AML-193 (cell line): ENCODE results near the gene SDHC.
A peak's percentile ranks its signal among the peaks of the same experiment; 100 is the strongest.
"Not testable (repeated sequence)": the region's sequence is repeated elsewhere in the genome, so short reads cannot be mapped to it uniquely, and the experiment has no call there.

Experiments used
- DNase-seq, 2 experiments: peaks; one replicate each; lab custom pipeline; 2025; lab: John Stamatoyannopoulos, UW

The SDHC gene

DNA sequence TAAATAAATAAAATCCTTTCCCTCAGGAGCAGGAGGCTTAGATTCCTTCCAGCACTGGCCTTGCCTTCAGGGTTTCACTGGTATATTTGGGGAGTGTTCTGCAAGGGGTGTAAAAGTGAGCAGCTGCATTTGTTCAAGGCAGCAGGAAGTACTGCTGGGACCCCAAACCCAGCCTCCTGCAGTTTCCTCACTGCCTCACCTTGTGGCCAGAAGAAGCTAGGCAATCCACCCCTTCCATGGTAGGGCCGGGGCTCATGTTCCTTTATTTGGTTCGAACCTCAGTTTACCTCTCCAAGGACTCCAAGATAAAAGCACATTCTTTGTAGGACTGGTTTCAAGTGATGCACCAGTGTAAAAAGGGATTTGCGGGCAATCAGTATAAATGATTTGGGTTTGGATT, 74.5 kb downstream of the SDHC start:
- DNase-seq = no peak

- not testable (repeated sequence) for DNase-seq
These were observed 75.0 kb downstream of the SDHC start for GRCh38 chr1:161389158-161389557.

- DNase-seq = peak; percentile 88 to 93
These were observed 75.7 kb downstream of the SDHC start for GRCh38 chr1:161389691-161390558.

- DNase-seq = no peak
These were observed 76.3 kb downstream of the SDHC start for GRCh38 chr1:161390559-161390858.

GRCh38 chr1:161391136-161391535, 77.0 kb downstream of the SDHC start:
- not testable (repeated sequence) for DNase-seq

DNA sequence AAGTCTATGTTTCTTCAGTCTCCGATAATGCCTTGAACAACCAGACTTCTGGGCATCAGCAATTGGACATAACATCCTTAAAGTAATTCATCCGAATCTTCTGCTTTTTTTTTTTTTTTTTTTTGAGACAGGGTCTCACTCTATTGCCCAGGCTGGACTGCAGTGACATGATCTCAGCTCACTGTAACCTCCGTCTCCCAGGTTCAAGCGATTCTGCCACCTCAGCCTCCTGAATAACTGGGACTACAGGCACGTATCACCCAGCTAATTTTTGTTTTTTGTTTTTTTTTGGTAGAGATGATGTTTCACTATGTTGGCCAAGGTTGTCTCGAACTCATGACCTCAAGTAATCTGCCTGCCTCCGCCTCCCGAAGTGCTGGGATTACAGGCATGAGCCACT, 77.4 kb downstream of the SDHC start:
- no peak for DNase-seq

GRCh38 chr1:161393151-161393550, 79.0 kb downstream of the SDHC start:
- DNase-seq = no peak

- DNase-seq = not testable (repeated sequence)
These were observed 82.9 kb downstream of the SDHC start for GRCh38 chr1:161397038-161397437.

DNA sequence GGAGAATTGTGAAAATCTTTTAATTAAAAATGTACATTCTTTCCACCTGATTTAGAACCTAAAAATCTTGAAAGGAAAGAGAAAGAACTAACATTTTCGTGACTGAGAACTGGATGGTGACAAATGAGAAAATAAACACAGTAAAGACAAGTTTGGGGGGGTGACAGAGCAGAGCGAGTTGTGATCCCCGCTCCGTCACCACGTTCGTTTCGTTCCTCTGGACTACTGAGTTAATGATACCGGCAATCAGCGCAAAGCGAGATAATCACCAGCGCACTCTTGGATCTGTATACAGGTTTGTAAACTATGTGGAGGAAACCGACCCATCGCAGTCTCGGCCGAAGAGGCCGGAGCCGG, 84.7 kb downstream of the SDHC start:
- no peak for DNase-seq

GRCh38 chr1:161399257-161399998, 85.2 kb downstream of the SDHC start:
- peak; percentile 89 to 92 for DNase-seq

DNA sequence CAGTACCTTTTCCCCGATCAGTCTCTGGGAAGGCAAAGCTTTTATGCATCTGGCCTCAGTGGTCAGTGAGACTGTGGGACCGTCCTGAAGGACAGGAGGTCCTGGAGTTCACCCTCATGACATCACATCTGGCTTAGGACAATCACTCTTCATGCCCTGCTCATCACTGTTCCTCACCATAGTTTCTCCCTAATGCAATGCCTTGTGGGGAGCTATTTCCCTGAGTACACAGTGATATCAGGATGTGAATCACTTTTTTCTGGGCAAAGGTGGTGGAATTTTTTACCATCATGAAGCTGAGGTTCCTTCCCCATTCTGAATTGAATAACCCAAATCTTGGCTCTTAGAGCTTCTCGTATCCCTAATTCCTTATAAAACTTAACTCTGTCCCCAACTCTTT, 88.3 kb downstream of the SDHC start:
- no peak for DNase-seq

GRCh38 chr1:161404051-161404597, 89.9 kb downstream of the SDHC start:
- no peak for DNase-seq

GRCh38 chr1:161406551-161406950, 92.4 kb downstream of the SDHC start:
- DNase-seq = not testable (repeated sequence)

- no peak for DNase-seq
These were observed 93.3 kb downstream of the SDHC start for GRCh38 chr1:161407451-161407985.

DNA sequence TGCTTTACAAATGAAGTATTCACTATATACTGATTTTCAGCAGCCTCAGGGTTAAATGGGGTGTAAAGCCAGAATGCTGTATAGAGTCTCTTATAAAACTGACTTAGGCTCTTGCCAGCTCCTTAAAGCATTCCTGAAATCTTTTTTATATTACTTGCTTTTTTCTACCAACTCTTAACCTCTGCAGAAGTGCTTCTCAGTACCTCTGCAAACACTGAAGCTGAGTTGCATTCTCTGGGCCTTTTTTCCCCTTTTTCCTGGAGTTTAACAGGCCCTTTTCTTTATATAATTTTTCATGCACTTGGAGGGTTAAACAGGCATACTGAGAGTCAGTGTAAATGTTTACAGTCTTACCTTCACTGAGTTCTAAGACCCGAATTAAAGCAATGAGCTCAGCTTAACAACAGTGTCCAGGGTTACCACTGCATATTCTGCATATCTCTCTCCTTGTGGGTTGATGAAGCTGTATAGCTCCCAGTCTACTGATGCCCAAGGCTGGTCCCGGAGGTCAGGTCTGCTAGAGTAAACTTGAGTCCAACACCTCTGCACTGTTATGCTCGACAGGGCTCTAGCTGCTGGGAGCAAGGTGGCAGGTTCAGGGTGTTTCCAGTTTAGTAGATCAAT, 94.4 kb downstream of the SDHC start:
- no peak for DNase-seq

DNA sequence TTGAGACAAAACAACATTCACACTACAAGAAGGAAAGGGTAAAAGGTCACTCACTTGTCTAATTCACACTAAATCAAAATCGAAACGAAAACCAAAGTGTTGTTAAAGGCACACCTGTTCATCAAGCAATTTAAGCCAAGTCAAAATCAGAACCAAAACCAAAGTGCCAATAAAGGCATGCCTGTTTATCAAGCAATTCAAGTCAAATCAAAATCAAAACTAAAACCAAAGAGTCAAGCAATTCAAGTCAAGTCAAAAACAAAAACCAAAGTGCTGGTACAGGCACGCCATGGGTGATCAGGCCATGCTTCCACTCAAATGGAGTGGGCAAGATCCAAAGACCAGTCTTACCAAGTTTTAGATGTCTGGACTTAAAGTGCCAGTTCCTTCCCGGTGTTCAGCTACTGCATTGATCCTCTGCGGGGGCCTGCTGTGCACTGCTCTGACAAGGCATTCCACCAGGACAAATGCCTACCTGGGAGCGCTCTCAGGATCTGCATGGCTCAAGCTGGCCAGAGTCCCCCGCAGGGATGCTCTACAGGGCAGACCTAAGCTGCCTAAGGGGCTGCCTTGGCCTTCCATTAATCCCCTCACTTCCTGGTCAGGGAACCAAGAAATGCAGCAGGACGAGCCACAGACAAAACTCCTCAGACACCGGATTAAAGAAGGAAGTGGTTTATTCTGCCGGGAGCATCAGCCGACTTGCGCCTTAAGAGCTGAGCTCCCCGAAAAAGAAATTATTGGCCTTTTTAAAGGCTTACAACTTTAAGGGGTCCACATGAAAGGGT, 95.9 kb downstream of the SDHC start:
- DNase-seq = not testable (repeated sequence)

GRCh38 chr1:161410636-161410970, 96.4 kb downstream of the SDHC start:
- not testable (repeated sequence) for DNase-seq
